Liver (tissue), 9 donors: ENCODE results near the gene RNU2-63P. TPM values are rescaled to one million over a fixed set of nuclear protein-coding genes. Genes with fewer than 3 reads are reported as not detected.
"Not testable (repeated sequence)": the region's sequence is repeated elsewhere in the genome, so short reads cannot be mapped to it uniquely, and the experiment has no call there.

Source experiments
- DNase-seq: peaks from one replicate; pipeline ENCODE4 v3.0.0-alpha.2; 2017; ENCODE audit warnings: low spot score
- H3K27ac ChIP-seq, 2 donors: one replicate each; pipeline ENCODE4 v1.7.0; 2013; ENCODE audit warnings: inconsistent platforms in 2 of 2, low read length in 2 of 2, control low read depth in 1 of 2, low read depth in 1 of 2, mild to moderate bottlenecking in 1 of 2
- H3K27me3 ChIP-seq, 4 donors: one replicate each; pipeline versions ENCODE4 v1.6.1 to v1.7.0; 2013; ENCODE audit warnings: low read length in 3 of 4, inconsistent platforms in 1 of 4, mild to moderate bottlenecking in 1 of 4, moderate library complexity in 1 of 4; ENCODE audit not compliant: control insufficient read depth in 4 of 4, insufficient read depth in 4 of 4
- H3K36me3 ChIP-seq, 4 donors: one replicate each; pipeline versions ENCODE4 v1.6.1 to v1.7.0; 2013; ENCODE audit warnings: low read length in 3 of 4, mild to moderate bottlenecking in 3 of 4, low read depth in 1 of 4, moderate library complexity in 1 of 4; ENCODE audit not compliant: control insufficient read depth in 4 of 4, insufficient read depth in 3 of 4
- H3K4me1 ChIP-seq, 4 donors: one replicate each; pipeline versions ENCODE4 v1.6.1 to v1.7.0; 2013; ENCODE audit warnings: low read length in 3 of 4, mild to moderate bottlenecking in 3 of 4, moderate library complexity in 1 of 4; ENCODE audit not compliant: control insufficient read depth in 4 of 4, insufficient read depth in 4 of 4
- H3K4me3 ChIP-seq, 3 donors: one replicate each; pipeline versions ENCODE4 v1.6.1 to v1.7.0; 2013; ENCODE audit warnings: low read length in 3 of 3, control low read depth in 1 of 3, low read depth in 1 of 3, mild to moderate bottlenecking in 1 of 3
- H3K9ac ChIP-seq, 2 donors: one replicate each; pipeline ENCODE4 v1.7.0; 2013; ENCODE audit warnings: low read length in 2 of 2, mild to moderate bottlenecking in 2 of 2, moderate library complexity in 2 of 2, control low read depth in 1 of 2, low read depth in 1 of 2
- H3K9me3 ChIP-seq, 4 donors: one replicate each; pipeline versions ENCODE4 v1.6.1 to v1.7.0; 2013; ENCODE audit warnings: low read length in 3 of 4; ENCODE audit not compliant: control insufficient read depth in 4 of 4
- ATF3 ChIP-seq: IDR thresholded peaks from 2 replicates; pipeline ENCODE4 v1.6.1; 2016; ENCODE audit warnings: antibody characterized with exemption
- CTCF ChIP-seq: fragments of 150-350 bp; IDR thresholded peaks from 2 replicates; pipeline ENCODE4 v1.5.1; 2017; ENCODE audit warnings: improper control_type of control experiment, low read depth, low read length; ENCODE audit not compliant: missing input control
- EGR1 ChIP-seq, 2 donors: IDR thresholded peaks; 2 replicates each; pipeline ENCODE4 v1.6.1; 2016 to 2018; ENCODE audit warnings: antibody characterized with exemption in 2 of 2, low read depth in 2 of 2
- FOXA1 ChIP-seq: IDR thresholded peaks from 2 replicates; pipeline ENCODE4 v1.6.1; 2016; ENCODE audit warnings: antibody characterized with exemption
- FOXA2 ChIP-seq: IDR thresholded peaks from 2 replicates; pipeline ENCODE4 v1.6.1; 2016; ENCODE audit warnings: antibody characterized with exemption
- GABPA ChIP-seq, 2 donors: IDR thresholded peaks in 1 of 2; conservative IDR thresholded peaks in 1 of 2; 2 replicates each; pipeline ENCODE4 v1.6.1; 2016; ENCODE audit warnings: antibody characterized with exemption in 2 of 2, mild to moderate bottlenecking in 1 of 2, moderate library complexity in 1 of 2
- HNF4A ChIP-seq, 2 donors: conservative IDR thresholded peaks; 2 replicates each; pipeline ENCODE4 v1.6.1; 2016; ENCODE audit warnings: antibody characterized with exemption in 2 of 2, mild to moderate bottlenecking in 2 of 2
- HNF4G ChIP-seq: IDR thresholded peaks from 2 replicates; pipeline ENCODE4 v1.6.1; 2016; ENCODE audit warnings: antibody characterized with exemption
- JUND ChIP-seq, 2 donors: IDR thresholded peaks; 2 replicates each; pipeline ENCODE4 v1.6.1; 2016; ENCODE audit warnings: antibody characterized with exemption in 2 of 2
- MAX ChIP-seq: IDR thresholded peaks from 2 replicates; pipeline ENCODE4 v1.6.1; 2016; ENCODE audit warnings: antibody characterized with exemption
- NR2F2 ChIP-seq: IDR thresholded peaks from 2 replicates; pipeline ENCODE4 v1.6.1; 2016; ENCODE audit warnings: antibody characterized with exemption
- RAD21 ChIP-seq, 2 donors: IDR thresholded peaks; 2 replicates each; pipeline ENCODE4 v1.6.1; 2016; ENCODE audit warnings: antibody characterized with exemption in 2 of 2, mild to moderate bottlenecking in 2 of 2
- REST ChIP-seq: IDR thresholded peaks from 2 replicates; pipeline ENCODE4 v1.6.1; 2016; ENCODE audit warnings: antibody characterized with exemption, mild to moderate bottlenecking
- RXRA ChIP-seq, 2 donors: IDR thresholded peaks; 2 replicates each; pipeline ENCODE4 v1.6.1; 2017 to 2018; ENCODE audit warnings: antibody characterized with exemption in 2 of 2, mild to moderate bottlenecking in 1 of 2
- SP1 ChIP-seq: IDR thresholded peaks from 2 replicates; pipeline ENCODE4 v1.6.1; 2018; ENCODE audit warnings: antibody characterized with exemption, mild to moderate bottlenecking
- TAF1 ChIP-seq: conservative IDR thresholded peaks from 2 replicates; pipeline ENCODE4 v1.6.1; 2016; ENCODE audit warnings: antibody characterized with exemption, mild to moderate bottlenecking
- YY1 ChIP-seq: IDR thresholded peaks from 2 replicates; pipeline ENCODE4 v1.6.1; 2016; ENCODE audit warnings: antibody characterized with exemption, mild to moderate bottlenecking
- ZBTB33 ChIP-seq: IDR thresholded peaks from 2 replicates; pipeline ENCODE4 v1.6.1; 2016; ENCODE audit warnings: antibody characterized with exemption
- WGBS: extraction: QIAGEN DNeasy Blood & Tissue Kit; methylation state at CpG from one replicate; pipeline ENCODE4 v1.1.7; 2013; 5-methylcytosine and 5-hydroxymethylcytosine counted together
- polyA plus RNA-seq, 2 donors: library from polyadenylated mRNA; stranded (reverse) in 1 of 2; unstranded in 1 of 2; fragments of 200-250 nt in 1 of 2; fragments of >200 nt in 1 of 2; fragmentation: Nextera tagmentation in 1 of 2; extraction: Ambion mirVana in 1 of 2; gene quantifications; one replicate each; pipeline versions ENCODE4 v1.2.1 to v1.2.3, GENCODE V29; 2013 to 2015
- total RNA-seq, 2 donors: library from RNA; depleted of rRNA; stranded (reverse); fragments of >200 nt; gene quantifications; one replicate each; pipeline ENCODE4 v1.2.3, GENCODE V29; 2014
- donor health status: healthy.
- donor health status: healthy.
- donor health status: healthy.
- donor health status: healthy.
- donor health status: healthy.

Gene RNU2-63P
- total and polyA plus RNA-seq, 4 donors: not detected

- Histone ChIP-seq H3K9me3 (no peaks in the 10 kb centered on the region), H3K4me3 (no peak overlapping the region), H3K4me1 (peaks cover 0 to 20% (median 9%) of the 10 kb centered on the region in 4 donors), H3K27ac (no peak overlapping the region), H3K9ac (no peak overlapping the region), H3K27me3 (no peaks in the 10 kb centered on the region), H3K36me3 (no peaks in the 10 kb centered on the region)
- no peak for DNase-seq
- no peak for TF ChIP-seq RXRA (IDR thresholded peaks at IDR 0.05)
- TF ChIP-seq JUND (IDR thresholded peaks at IDR 0.05): no peak
- no peak for TF ChIP-seq FOXA2
- no peak for TF ChIP-seq HNF4G
- TF ChIP-seq GABPA (IDR thresholded peaks at IDR 0.05 in 1 of 2, conservative IDR thresholded peaks at IDR 0.05 in 1 of 2): no peak
- no peak for TF ChIP-seq ZBTB33
- TF ChIP-seq EGR1 (IDR thresholded peaks at IDR 0.05; ENCODE audit: low read depth in 2 of 2): no peak
- TF ChIP-seq REST: no peak
- TF ChIP-seq MAX: no peak
- no peak for TF ChIP-seq TAF1
- TF ChIP-seq NR2F2: no peak
- TF ChIP-seq ATF3: no peak
- no peak for TF ChIP-seq RAD21 (IDR thresholded peaks at IDR 0.05)
- TF ChIP-seq CTCF: no peak
- no peak for TF ChIP-seq YY1
- TF ChIP-seq HNF4A (conservative IDR thresholded peaks at IDR 0.05): no peak
- no peak for TF ChIP-seq FOXA1
- TF ChIP-seq SP1: no peak
- WGBS: 96% methylated on average over 6 of the region's 6 CpGs
These were observed 2.6 kb upstream of the RNU2-63P start for GRCh38 chr2:88018909-88019308.

DNA sequence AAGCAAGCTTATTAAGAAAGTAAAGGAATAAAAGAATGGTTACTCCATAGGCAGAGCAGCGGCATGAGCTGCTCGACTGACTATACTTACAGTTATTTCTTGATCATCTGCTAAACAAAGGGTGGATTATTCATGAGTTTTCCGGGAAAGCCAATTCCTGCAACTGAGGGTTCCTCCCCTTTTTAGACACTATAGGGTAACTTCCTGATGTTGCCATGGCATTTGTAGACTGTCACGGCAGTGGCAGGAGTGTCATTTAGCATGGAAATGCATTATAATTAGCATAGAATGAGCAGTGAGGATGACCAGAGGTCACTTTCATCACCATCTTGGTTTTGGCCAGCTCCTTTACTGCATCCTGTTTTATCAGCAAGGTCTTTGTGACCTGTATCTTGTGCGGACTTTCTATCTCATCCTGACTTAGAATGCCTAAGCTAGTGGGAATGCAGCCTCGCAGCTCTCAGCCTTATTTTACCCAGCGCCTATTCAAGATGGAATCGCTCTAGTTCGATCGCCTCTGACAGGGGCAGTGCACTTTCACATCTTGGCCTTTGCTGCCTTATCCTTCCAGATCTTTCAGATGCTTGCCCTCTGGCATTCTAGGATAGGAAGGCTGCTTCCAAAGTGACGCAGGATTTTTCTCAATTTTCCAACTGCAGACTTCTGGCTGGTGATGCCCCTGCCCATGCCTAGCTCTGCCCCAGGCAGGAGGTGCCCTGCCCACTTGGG is 1.9 kb upstream of the RNU2-63P start:
- H3K9me3 ChIP-seq, H3K9ac ChIP-seq, H3K36me3 ChIP-seq, H3K27me3 ChIP-seq, H3K27ac ChIP-seq, H3K4me3 ChIP-seq, DNase-seq: not testable (repeated sequence)
- 91% methylated on average over 11 of the region's 11 CpGs for WGBS
- H3K4me1 ChIP-seq: peaks cover 0 to 20% (median 9%) of the 10 kb centered on the region in 4 donors

DNA sequence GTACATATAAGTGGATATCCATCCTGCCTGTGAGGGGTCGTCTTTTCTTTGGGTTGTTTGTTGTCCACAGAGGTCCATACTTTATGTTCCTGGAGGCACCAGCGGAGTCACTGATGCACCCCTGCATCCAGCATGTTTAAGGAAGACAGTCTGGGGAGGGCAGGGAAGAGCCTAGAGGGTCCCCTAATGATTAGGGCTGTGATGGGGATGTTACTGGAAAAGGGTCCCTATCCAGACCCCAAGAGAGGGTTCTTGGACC is 1.4 kb upstream of the RNU2-63P start:
- not testable (repeated sequence) for H3K9ac ChIP-seq, DNase-seq, H3K27ac ChIP-seq, H3K27me3 ChIP-seq, H3K9me3 ChIP-seq, H3K36me3 ChIP-seq
- 81% methylated on average over 2 of the region's 2 CpGs for WGBS
- peak overlapping the region; percentile 65 to 87 (median 75) for H3K4me3 ChIP-seq
- peaks cover 0 to 20% (median 9%) of the 10 kb centered on the region in 4 donors for H3K4me1 ChIP-seq
